Measurements from ENCODE around the gene PANX2.

GRCh38 chr22:50150161-50151129, 20.1 kb upstream of the PANX2 start:
- TF ChIP-seq CTCF (IDR thresholded peaks at IDR 0.05 in 4 of 5, conservative IDR thresholded peaks at IDR 0.05 in 1 of 5) (no peak), POLR2A (IDR thresholded peaks at IDR 0.05) (no peak)

Measured in gastrocnemius medialis (tissue), 4 donors.